GM12878 (cell line): ENCODE data around the gene ADAMTS19. TPM values are rescaled to one million over a fixed set of nuclear protein-coding genes. Genes with fewer than 3 reads are reported as not detected.

Experiments
- BACH1 ChIP-seq: fragments of 450-650 bp; IDR thresholded peaks from 2 replicates; pipeline ENCODE4 v1.6.1; 2017; ENCODE audit warnings: mild to moderate bottlenecking, borderline replicate concordance
- BMI1 ChIP-seq: fragments of 450-650 bp; IDR thresholded peaks from 2 replicates; pipeline ENCODE4 v1.6.1; 2016; ENCODE audit warnings: mild to moderate bottlenecking, moderate library complexity, borderline replicate concordance
- BRCA1 ChIP-seq: IDR thresholded peaks from 2 replicates; pipeline ENCODE4 v1.6.1; 2011; ENCODE audit warnings: low read depth, low read length, improper control_type of control experiment
- HDAC2 ChIP-seq: fragments of 200-600 bp; sonication (generic); IDR thresholded peaks from 2 replicates; pipeline ENCODE4 v1.6.1; 2017
- KDM1A ChIP-seq: fragments of 200-600 bp; sonication (generic); IDR thresholded peaks from 2 replicates; pipeline ENCODE4 v1.6.1; 2016; ENCODE audit warnings: borderline replicate concordance
- MXI1 ChIP-seq: fragments of 150-350 bp; IDR thresholded peaks from 2 replicates; pipeline ENCODE4 v1.6.1; 2011; ENCODE audit warnings: low read depth, mild to moderate bottlenecking, inconsistent platforms, low read length, improper control_type of control experiment
- MYC ChIP-seq: IDR thresholded peaks from 2 replicates; pipeline ENCODE4 v1.6.1; 2011; ENCODE audit warnings: mild to moderate bottlenecking, low read length, moderate library complexity, inconsistent platforms; ENCODE audit not compliant: insufficient read depth, insufficient replicate concordance, insufficient read length, severe bottlenecking
- NBN ChIP-seq: fragments of 450-650 bp; IDR thresholded peaks from 2 replicates; pipeline ENCODE4 v1.6.1; 2016
- NFIC ChIP-seq: IDR thresholded peaks from 2 replicates; pipeline ENCODE4 v1.6.1; 2012; ENCODE audit warnings: low read depth, mild to moderate bottlenecking, inconsistent platforms, low read length, moderate library complexity
- RB1 ChIP-seq: fragments of 450-650 bp; formaldehyde crosslinking; IDR thresholded peaks from 2 replicates; pipeline ENCODE4 v1.6.1; 2017; ENCODE audit warnings: mild to moderate bottlenecking, borderline replicate concordance
- RCOR1 ChIP-seq: conservative IDR thresholded peaks from 2 replicates; pipeline ENCODE4 v1.6.1; 2012; ENCODE audit warnings: low read depth, low read length, improper control_type of control experiment
- SIN3A ChIP-seq: IDR thresholded peaks from 2 replicates; pipeline ENCODE4 v1.6.1; 2012; ENCODE audit warnings: low read depth, low read length, improper control_type of control experiment
- SPI1 ChIP-seq: IDR thresholded peaks from 2 replicates; pipeline ENCODE4 v1.6.1; 2011; ENCODE audit warnings: low read depth, mild to moderate bottlenecking, low read length, moderate library complexity, borderline replicate concordance; ENCODE audit not compliant: insufficient read depth
- TAF1 ChIP-seq: IDR thresholded peaks from 2 replicates; pipeline ENCODE4 v1.6.1; 2011; ENCODE audit warnings: mild to moderate bottlenecking, low read depth, low read length, borderline replicate concordance
- ZNF622 ChIP-seq: fragments of 450-650 bp; IDR thresholded peaks from 2 replicates; pipeline ENCODE4 v1.6.1; 2017; ENCODE audit warnings: mild to moderate bottlenecking, inconsistent platforms
- polyA plus RNA-seq, 11 experiments: library from polyadenylated mRNA; depleted of rRNA in 4 of 11; unstranded in 6 of 11; stranded (reverse) in 5 of 11; fragments of >200 nt; fragmentation: Nextera tagmentation in 4 of 11; fragmentation: Illumina TruSeq in 1 of 11; extraction: Ambion mirVana in 4 of 11; extraction: Trizol in 1 of 11; gene quantifications; 1 replicate in 1 of 11; 2 replicates in 10 of 11; pipeline versions ENCODE4 v1.2.1 to v1.2.3, GENCODE V29; 2011 to 2016; ENCODE audit warnings: inconsistent platforms in 2 of 11, missing spikeins in 2 of 11, low read depth in 1 of 11
- total RNA-seq, 4 experiments: library from RNA; depleted of rRNA in 3 of 4; stranded (reverse); fragments of >200 nt in 3 of 4; fragmentation: Illumina TruSeq in 1 of 4; extraction: Trizol in 1 of 4; gene quantifications; 2 replicates each; pipeline versions ENCODE4 v1.2.1 to v1.2.3, GENCODE V29; 2013 to 2021
- TF ChIP-seq, protein P1 (sequence below): IDR thresholded peaks from 2 replicates; pipeline ENCODE4 v1.6.1; 2012; ENCODE audit warnings: mild to moderate bottlenecking, low read depth, low read length

The ADAMTS19 gene
- total and polyA plus RNA-seq, 10 of the 15 experiments (the other 5 are each of a cell fraction or from before 2014, with no cell fraction given) = not detected

DNA sequence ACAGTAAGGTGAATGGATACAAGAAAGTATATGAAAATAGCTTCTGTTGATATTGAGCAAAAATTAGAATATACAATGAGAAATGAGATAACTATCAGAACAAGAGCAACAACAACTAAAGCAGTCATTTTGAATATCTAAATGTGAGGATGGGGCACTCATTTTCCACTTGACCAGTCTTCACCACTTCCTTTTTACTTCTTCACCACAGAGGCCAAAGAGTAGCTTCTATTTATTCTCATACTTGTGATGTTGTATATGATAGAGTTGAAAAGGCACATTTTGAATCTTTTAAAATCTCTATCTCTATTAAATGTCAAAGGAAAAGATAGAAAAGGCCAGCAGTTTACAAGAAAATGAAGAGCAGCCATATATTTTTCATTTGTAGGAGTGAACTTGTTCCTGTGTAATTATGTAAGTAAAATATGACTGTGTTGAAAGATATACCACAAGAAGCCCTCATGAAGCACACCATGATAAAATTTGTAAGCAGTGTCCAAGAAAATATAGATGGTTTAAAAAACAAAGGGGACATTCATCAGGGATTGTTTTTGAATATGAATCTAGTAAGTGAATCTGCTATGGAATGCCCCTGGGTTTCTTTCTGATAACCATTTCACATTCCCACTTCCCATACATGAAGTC, 39.2 kb downstream of the ADAMTS19 start (continued):
- TF ChIP-seq, protein P1, sequence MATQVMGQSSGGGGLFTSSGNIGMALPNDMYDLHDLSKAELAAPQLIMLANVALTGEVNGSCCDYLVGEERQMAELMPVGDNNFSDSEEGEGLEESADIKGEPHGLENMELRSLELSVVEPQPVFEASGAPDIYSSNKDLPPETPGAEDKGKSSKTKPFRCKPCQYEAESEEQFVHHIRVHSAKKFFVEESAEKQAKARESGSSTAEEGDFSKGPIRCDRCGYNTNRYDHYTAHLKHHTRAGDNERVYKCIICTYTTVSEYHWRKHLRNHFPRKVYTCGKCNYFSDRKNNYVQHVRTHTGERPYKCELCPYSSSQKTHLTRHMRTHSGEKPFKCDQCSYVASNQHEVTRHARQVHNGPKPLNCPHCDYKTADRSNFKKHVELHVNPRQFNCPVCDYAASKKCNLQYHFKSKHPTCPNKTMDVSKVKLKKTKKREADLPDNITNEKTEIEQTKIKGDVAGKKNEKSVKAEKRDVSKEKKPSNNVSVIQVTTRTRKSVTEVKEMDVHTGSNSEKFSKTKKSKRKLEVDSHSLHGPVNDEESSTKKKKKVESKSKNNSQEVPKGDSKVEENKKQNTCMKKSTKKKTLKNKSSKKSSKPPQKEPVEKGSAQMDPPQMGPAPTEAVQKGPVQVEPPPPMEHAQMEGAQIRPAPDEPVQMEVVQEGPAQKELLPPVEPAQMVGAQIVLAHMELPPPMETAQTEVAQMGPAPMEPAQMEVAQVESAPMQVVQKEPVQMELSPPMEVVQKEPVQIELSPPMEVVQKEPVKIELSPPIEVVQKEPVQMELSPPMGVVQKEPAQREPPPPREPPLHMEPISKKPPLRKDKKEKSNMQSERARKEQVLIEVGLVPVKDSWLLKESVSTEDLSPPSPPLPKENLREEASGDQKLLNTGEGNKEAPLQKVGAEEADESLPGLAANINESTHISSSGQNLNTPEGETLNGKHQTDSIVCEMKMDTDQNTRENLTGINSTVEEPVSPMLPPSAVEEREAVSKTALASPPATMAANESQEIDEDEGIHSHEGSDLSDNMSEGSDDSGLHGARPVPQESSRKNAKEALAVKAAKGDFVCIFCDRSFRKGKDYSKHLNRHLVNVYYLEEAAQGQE = no peak
- peak; percentile 57 for TF ChIP-seq SPI1
- no peak for TF ChIP-seq ZNF622
- TF ChIP-seq KDM1A = no peak
- no peak for TF ChIP-seq BMI1
- TF ChIP-seq BACH1 = no peak
- no peak for TF ChIP-seq MYC
- TF ChIP-seq RCOR1 = no peak
- TF ChIP-seq NFIC = peak; percentile 31; the same call in 1 of the 2 replicates
- no peak for TF ChIP-seq SIN3A
- TF ChIP-seq MXI1 = no peak
- no peak for TF ChIP-seq RB1
- TF ChIP-seq NBN = no peak
- TF ChIP-seq HDAC2 = no peak
- no peak for TF ChIP-seq TAF1
- no peak for TF ChIP-seq BRCA1
